ENCODE measurements around the gene AFF2. TPM values are rescaled to one million over a fixed set of nuclear protein-coding genes. Genes with fewer than 3 reads are reported as not detected.

Gene AFF2
- total and polyA plus RNA-seq, 12 donors = 0.07 to 17.9 (median 1.7) TPM

DNA sequence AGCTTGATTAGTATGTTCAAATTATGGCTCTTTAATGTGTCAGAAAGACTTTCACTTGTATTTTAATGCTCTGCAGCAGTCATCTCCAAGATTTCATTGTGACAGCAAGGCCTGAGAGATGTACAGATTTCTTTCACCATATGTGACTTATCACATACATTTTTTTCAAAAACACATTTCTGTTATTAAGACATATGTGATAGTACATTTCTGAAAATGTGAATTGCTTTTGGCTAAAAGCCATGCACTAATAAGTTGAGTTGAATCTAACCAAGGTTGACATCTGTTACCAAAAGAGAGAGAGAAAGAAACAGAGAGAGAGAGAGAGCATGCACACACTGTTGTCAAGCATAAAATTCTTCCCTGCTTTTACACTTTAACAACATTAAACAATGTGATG is 409.3 kb downstream of the AFF2 start:
- Histone ChIP-seq H3K36me3 (replicated peaks in 1 of 2) (no peaks in the 10 kb centered on the region), H3K27me3 (no peaks in the 10 kb centered on the region), H3K27ac (no peak overlapping the region), H3K4me3 (no peak overlapping the region), H3K9me3 (replicated peaks in 1 of 3) (no peaks in the 10 kb centered on the region), H3K4me1 (replicated peaks in 1 of 2) (no peaks in the 10 kb centered on the region)
- intact Hi-C loops (cut with DNase I) = no loop called here
- no peak for DNase-seq
- TF ChIP-seq POLR2A (IDR thresholded peaks at IDR 0.05) = no peak
- TF ChIP-seq, protein P1, sequence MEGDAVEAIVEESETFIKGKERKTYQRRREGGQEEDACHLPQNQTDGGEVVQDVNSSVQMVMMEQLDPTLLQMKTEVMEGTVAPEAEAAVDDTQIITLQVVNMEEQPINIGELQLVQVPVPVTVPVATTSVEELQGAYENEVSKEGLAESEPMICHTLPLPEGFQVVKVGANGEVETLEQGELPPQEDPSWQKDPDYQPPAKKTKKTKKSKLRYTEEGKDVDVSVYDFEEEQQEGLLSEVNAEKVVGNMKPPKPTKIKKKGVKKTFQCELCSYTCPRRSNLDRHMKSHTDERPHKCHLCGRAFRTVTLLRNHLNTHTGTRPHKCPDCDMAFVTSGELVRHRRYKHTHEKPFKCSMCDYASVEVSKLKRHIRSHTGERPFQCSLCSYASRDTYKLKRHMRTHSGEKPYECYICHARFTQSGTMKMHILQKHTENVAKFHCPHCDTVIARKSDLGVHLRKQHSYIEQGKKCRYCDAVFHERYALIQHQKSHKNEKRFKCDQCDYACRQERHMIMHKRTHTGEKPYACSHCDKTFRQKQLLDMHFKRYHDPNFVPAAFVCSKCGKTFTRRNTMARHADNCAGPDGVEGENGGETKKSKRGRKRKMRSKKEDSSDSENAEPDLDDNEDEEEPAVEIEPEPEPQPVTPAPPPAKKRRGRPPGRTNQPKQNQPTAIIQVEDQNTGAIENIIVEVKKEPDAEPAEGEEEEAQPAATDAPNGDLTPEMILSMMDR (IDR thresholded peaks at IDR 0.05) = no peak

DNA sequence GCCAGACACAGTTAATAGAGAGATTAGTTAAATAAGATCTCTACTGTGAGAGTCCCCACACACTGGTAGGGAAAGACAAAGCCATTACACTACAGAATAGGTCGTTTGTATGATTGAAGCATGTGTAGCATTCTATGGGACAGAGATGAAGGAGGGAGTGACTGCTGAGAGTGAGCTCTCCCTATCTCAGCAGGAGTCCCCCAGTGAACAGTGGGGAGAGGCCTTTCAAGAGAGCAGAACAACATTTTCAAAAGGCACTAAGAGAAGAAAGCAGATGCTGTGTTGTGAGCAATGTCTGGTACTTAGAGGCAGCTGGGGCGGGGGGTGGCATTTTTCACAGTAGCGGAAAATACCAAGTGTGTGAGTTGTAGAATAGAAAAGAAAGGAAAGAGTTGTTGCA is 413.6 kb downstream of the AFF2 start:
- Histone ChIP-seq H3K36me3 (replicated peaks in 1 of 2) (no peaks in the 10 kb centered on the region), H3K4me1 (replicated peaks in 1 of 2) (no peaks in the 10 kb centered on the region), H3K27ac (no peak overlapping the region), H3K9me3 (replicated peaks in 1 of 3) (no peaks in the 10 kb centered on the region), H3K4me3 (no peak overlapping the region), H3K27me3 (no peaks in the 10 kb centered on the region)
- intact Hi-C loops (cut with DNase I) = no loop called here
- TF ChIP-seq, protein P1 (IDR thresholded peaks at IDR 0.05) = no peak
- no peak for TF ChIP-seq POLR2A (IDR thresholded peaks at IDR 0.05)
- no peak for DNase-seq
- WGBS, 4 donors = 50 to 69% (median 61%) methylated on average over 3 of the region's 3 CpGs

- DNase-seq = no peak
Measured at GRCh38 chrX:148914783-148915182, 414.4 kb downstream of the AFF2 start.

GRCh38 chrX:148915474-148915873 is 415.1 kb downstream of the AFF2 start:
- no peak for DNase-seq
- H3K4me3 ChIP-seq = no peak overlapping the region
- H3K9me3 ChIP-seq (replicated peaks in 1 of 3) = no peaks in the 10 kb centered on the region
- TF ChIP-seq, protein P1 (IDR thresholded peaks at IDR 0.05) = no peak
- no peak for TF ChIP-seq POLR2A (IDR thresholded peaks at IDR 0.05)
- H3K27ac ChIP-seq = no peak overlapping the region
- H3K36me3 ChIP-seq (replicated peaks in 1 of 2) = no peaks in the 10 kb centered on the region
- H3K27me3 ChIP-seq = no peaks in the 10 kb centered on the region
- intact Hi-C loops (cut with DNase I) = no loop called here
- H3K4me1 ChIP-seq (replicated peaks in 1 of 2) = no peaks in the 10 kb centered on the region
- 59 to 78% (median 69%) methylated on average over 5 of the region's 5 CpGs for WGBS, 4 donors

More at GRCh38 chrX:148914783-148915182, 414.4 kb downstream of the AFF2 start:
- 52 to 79% (median 71%) methylated on average over 3 of the region's 3 CpGs for WGBS, 4 donors
- no peak for TF ChIP-seq POLR2A (IDR thresholded peaks at IDR 0.05)
- TF ChIP-seq, protein P1 (IDR thresholded peaks at IDR 0.05) = no peak
- H3K9me3 ChIP-seq (replicated peaks in 1 of 3) = no peaks in the 10 kb centered on the region
- no peaks in the 10 kb centered on the region for H3K27me3 ChIP-seq
- H3K4me1 ChIP-seq (replicated peaks in 1 of 2) = no peaks in the 10 kb centered on the region
- intact Hi-C loops (cut with DNase I) = no loop called here
- no peak overlapping the region for H3K27ac ChIP-seq
- H3K4me3 ChIP-seq = no peak overlapping the region
- H3K36me3 ChIP-seq (replicated peaks in 1 of 2) = no peaks in the 10 kb centered on the region
